ENCODE results near the gene CPLX3. TPM values are rescaled to one million over a fixed set of nuclear protein-coding genes. Genes with fewer than 3 reads are reported as not detected.

The CPLX3 gene
- total RNA-seq, 3 donors from 2014 or later, result 0.23 to 0.32 TPM; not detected in 1

- ATAC-seq (no peak), DNase-seq (no peak)
- H3K36me3 Mint-ChIP-seq (ENCODE audit: insufficient read depth), result no peaks in the 10 kb centered on the region
- H3K4me3 Mint-ChIP-seq, result no peak overlapping the region
- H3K4me1 Mint-ChIP-seq (ENCODE audit: low read depth), result peaks cover 10% of the 10 kb centered on the region
- no peaks in the 10 kb centered on the region for H3K9me3 Mint-ChIP-seq
- H3K27me3 Mint-ChIP-seq (ENCODE audit: low read depth), result peaks cover 11% of the 10 kb centered on the region
Observed at GRCh38 chr15:74823324-74823723, 3.1 kb upstream of the CPLX3 start.

GRCh38 chr15:74824976-74825375, 1.5 kb upstream of the CPLX3 start:
- Mint-ChIP-seq H3K4me3 (no peak overlapping the region), H3K9me3 (no peaks in the 10 kb centered on the region), H3K4me1 (ENCODE audit: low read depth) (peaks cover 3% of the 10 kb centered on the region), H3K27me3 (ENCODE audit: low read depth) (peaks cover 14% of the 10 kb centered on the region), H3K36me3 (ENCODE audit: insufficient read depth) (no peaks in the 10 kb centered on the region)
- DNase-seq (no peak), ATAC-seq (no peak)

GRCh38 chr15:74825866-74826265, 561 bp upstream of the CPLX3 start:
- Mint-ChIP-seq H3K4me1 (ENCODE audit: low read depth) (peaks cover 7% of the 10 kb centered on the region), H3K4me3 (no peak overlapping the region), H3K27me3 (ENCODE audit: low read depth) (peaks cover 14% of the 10 kb centered on the region), H3K36me3 (ENCODE audit: insufficient read depth) (no peaks in the 10 kb centered on the region), H3K9me3 (no peaks in the 10 kb centered on the region)
- no peak for DNase-seq
- ATAC-seq, result no peak

- no peaks in the 10 kb centered on the region for H3K9me3 Mint-ChIP-seq
- peaks cover 14% of the 10 kb centered on the region for H3K27me3 Mint-ChIP-seq (ENCODE audit: low read depth)
- no peak for ATAC-seq
- peaks cover 7% of the 10 kb centered on the region for H3K4me1 Mint-ChIP-seq (ENCODE audit: low read depth)
- no peak overlapping the region for H3K4me3 Mint-ChIP-seq
- no peak for DNase-seq
- H3K36me3 Mint-ChIP-seq (ENCODE audit: insufficient read depth), result no peaks in the 10 kb centered on the region
Observed at GRCh38 chr15:74826921-74827320, 494 bp downstream of the CPLX3 start.

GRCh38 chr15:74827614-74828013, 1.2 kb downstream of the CPLX3 start:
- Mint-ChIP-seq H3K9me3 (no peaks in the 10 kb centered on the region), H3K4me3 (no peak overlapping the region), H3K27me3 (ENCODE audit: low read depth) (peaks cover 14% of the 10 kb centered on the region), H3K36me3 (ENCODE audit: insufficient read depth) (no peaks in the 10 kb centered on the region), H3K4me1 (ENCODE audit: low read depth) (peaks cover 7% of the 10 kb centered on the region)
- ATAC-seq (no peak), DNase-seq (no peak)

- Mint-ChIP-seq H3K27me3 (ENCODE audit: low read depth) (peaks cover 14% of the 10 kb centered on the region), H3K4me3 (no peak overlapping the region), H3K4me1 (ENCODE audit: low read depth) (peaks cover 7% of the 10 kb centered on the region), H3K9me3 (no peaks in the 10 kb centered on the region), H3K36me3 (ENCODE audit: insufficient read depth) (no peaks in the 10 kb centered on the region)
- DNase-seq (no peak), ATAC-seq (no peak)
Observed at GRCh38 chr15:74828835-74829234, 2.4 kb downstream of the CPLX3 start.

GRCh38 chr15:74829486-74829885, 3.1 kb downstream of the CPLX3 start:
- Mint-ChIP-seq H3K36me3 (ENCODE audit: insufficient read depth) (no peaks in the 10 kb centered on the region), H3K27me3 (ENCODE audit: low read depth) (peaks cover 14% of the 10 kb centered on the region), H3K4me3 (no peak overlapping the region), H3K9me3 (no peaks in the 10 kb centered on the region), H3K4me1 (ENCODE audit: low read depth) (peaks cover 7% of the 10 kb centered on the region)
- ATAC-seq (peak; percentile 79 to 84), DNase-seq (no peak)

GRCh38 chr15:74829991-74830390, 3.6 kb downstream of the CPLX3 start:
- Mint-ChIP-seq H3K9me3 (no peaks in the 10 kb centered on the region), H3K4me3 (no peak overlapping the region), H3K27me3 (ENCODE audit: low read depth) (peaks cover 14% of the 10 kb centered on the region), H3K36me3 (ENCODE audit: insufficient read depth) (no peaks in the 10 kb centered on the region), H3K4me1 (ENCODE audit: low read depth) (peaks cover 7% of the 10 kb centered on the region)
- DNase-seq (no peak), ATAC-seq (no peak)

GRCh38 chr15:74830868-74831267, 4.4 kb downstream of the CPLX3 start:
- no peak overlapping the region for H3K4me3 Mint-ChIP-seq
- no peak for DNase-seq
- peaks cover 4% of the 10 kb centered on the region for H3K36me3 Mint-ChIP-seq (ENCODE audit: insufficient read depth)
- no peaks in the 10 kb centered on the region for H3K9me3 Mint-ChIP-seq
- H3K27me3 Mint-ChIP-seq (ENCODE audit: low read depth), result peaks cover 14% of the 10 kb centered on the region
- peaks cover 7% of the 10 kb centered on the region for H3K4me1 Mint-ChIP-seq (ENCODE audit: low read depth)
- no peak for ATAC-seq

- Mint-ChIP-seq H3K4me3 (no peak overlapping the region), H3K36me3 (ENCODE audit: insufficient read depth) (peaks cover 4% of the 10 kb centered on the region), H3K27me3 (ENCODE audit: low read depth) (peaks cover 11% of the 10 kb centered on the region), H3K9me3 (no peaks in the 10 kb centered on the region), H3K4me1 (ENCODE audit: low read depth) (peaks cover 6% of the 10 kb centered on the region)
- DNase-seq (no peak), ATAC-seq (no peak)
Observed at GRCh38 chr15:74831813-74832495, 5.5 kb downstream of the CPLX3 start.

- Mint-ChIP-seq H3K4me3 (no peak overlapping the region), H3K36me3 (ENCODE audit: insufficient read depth) (peaks cover 7% of the 10 kb centered on the region), H3K9me3 (no peaks in the 10 kb centered on the region), H3K4me1 (ENCODE audit: low read depth) (peaks cover 4% of the 10 kb centered on the region), H3K27me3 (ENCODE audit: low read depth) (peaks cover 8% of the 10 kb centered on the region)
- ATAC-seq, result no peak
- no peak for DNase-seq
Observed at GRCh38 chr15:74832826-74833225, 6.4 kb downstream of the CPLX3 start.

- H3K27me3 Mint-ChIP-seq (ENCODE audit: low read depth), result peaks cover 2% of the 10 kb centered on the region
- H3K4me3 Mint-ChIP-seq, result no peak overlapping the region
- DNase-seq (no peak), ATAC-seq (no peak)
- H3K9me3 Mint-ChIP-seq, result no peaks in the 10 kb centered on the region
- H3K4me1 Mint-ChIP-seq (ENCODE audit: low read depth), result peaks cover 4% of the 10 kb centered on the region
- peaks cover 7% of the 10 kb centered on the region for H3K36me3 Mint-ChIP-seq (ENCODE audit: insufficient read depth)
Observed at GRCh38 chr15:74833376-74834107, 7.1 kb downstream of the CPLX3 start.

GRCh38 chr15:74835312-74835823, 8.9 kb downstream of the CPLX3 start:
- peak; percentile 33 for DNase-seq
- H3K4me3 Mint-ChIP-seq, result no peak overlapping the region

GRCh38 chr15:74836846-74837245, 10.4 kb downstream of the CPLX3 start:
- H3K27me3 Mint-ChIP-seq (ENCODE audit: low read depth), result no peaks in the 10 kb centered on the region
- peaks cover 11% of the 10 kb centered on the region for H3K4me1 Mint-ChIP-seq (ENCODE audit: low read depth)
- no peaks in the 10 kb centered on the region for H3K9me3 Mint-ChIP-seq
- peaks cover 15% of the 10 kb centered on the region for H3K36me3 Mint-ChIP-seq (ENCODE audit: insufficient read depth)
- no peak overlapping the region for H3K4me3 Mint-ChIP-seq
- DNase-seq (no peak), ATAC-seq (no peak)

More at GRCh38 chr15:74835312-74835823, 8.9 kb downstream of the CPLX3 start:
- ATAC-seq, result peak; percentile 29 to 52
- Mint-ChIP-seq H3K4me1 (ENCODE audit: low read depth) (peaks cover 3% of the 10 kb centered on the region), H3K36me3 (ENCODE audit: insufficient read depth) (peaks cover 11% of the 10 kb centered on the region), H3K27me3 (ENCODE audit: low read depth) (no peaks in the 10 kb centered on the region), H3K9me3 (no peaks in the 10 kb centered on the region)
